GM21723 (cell line): Measurements from ENCODE around the gene ADRA2A.

ENCODE experiments used
- ATAC-seq: cut with Tn5 transposase; IDR thresholded peaks from one replicate; pipeline ENCODE4 v1.9.1; 2021; ENCODE audit warnings: mild to moderate bottlenecking, moderate library complexity; ENCODE audit not compliant: unreplicated experiment

ADRA2A gene

GRCh38 chr10:111083222-111084095 is 6.6 kb downstream of the ADRA2A start:
- ATAC-seq, result no peak

- ATAC-seq, result no peak
Observed at GRCh38 chr10:111084366-111085255, 7.8 kb downstream of the ADRA2A start.

GRCh38 chr10:111085690-111086353 is 9.0 kb downstream of the ADRA2A start:
- no peak for ATAC-seq

- ATAC-seq, result no peak
Observed at GRCh38 chr10:111086574-111086973, 9.7 kb downstream of the ADRA2A start.

- no peak for ATAC-seq
Observed at GRCh38 chr10:111087331-111087756, 10.5 kb downstream of the ADRA2A start.

GRCh38 chr10:111087968-111088505 is 11.2 kb downstream of the ADRA2A start:
- no peak for ATAC-seq

GRCh38 chr10:111089293-111089692 is 12.5 kb downstream of the ADRA2A start:
- no peak for ATAC-seq

- no peak for ATAC-seq
Observed at GRCh38 chr10:111091833-111092232, 15.0 kb downstream of the ADRA2A start.

GRCh38 chr10:111093741-111094380 is 17.0 kb downstream of the ADRA2A start:
- no peak for ATAC-seq

- ATAC-seq, result no peak
Observed at GRCh38 chr10:111098679-111099437, 22.0 kb downstream of the ADRA2A start.

- no peak for ATAC-seq
Observed at GRCh38 chr10:111100198-111100597, 23.4 kb downstream of the ADRA2A start.

- no peak for ATAC-seq
Observed at GRCh38 chr10:111101796-111102195, 25.0 kb downstream of the ADRA2A start.

- no peak for ATAC-seq
Observed at GRCh38 chr10:111102359-111102837, 25.6 kb downstream of the ADRA2A start.

- no peak for ATAC-seq
Observed at GRCh38 chr10:111103196-111103840, 26.5 kb downstream of the ADRA2A start.

GRCh38 chr10:111104811-111105210 is 28.0 kb downstream of the ADRA2A start:
- ATAC-seq, result no peak

- ATAC-seq, result no peak
Observed at GRCh38 chr10:111106081-111106480, 29.3 kb downstream of the ADRA2A start.

- ATAC-seq, result no peak
Observed at GRCh38 chr10:111107023-111107422, 30.2 kb downstream of the ADRA2A start.

GRCh38 chr10:111107846-111108245 is 31.0 kb downstream of the ADRA2A start:
- no peak for ATAC-seq

- no peak for ATAC-seq
Observed at GRCh38 chr10:111108441-111108840, 31.6 kb downstream of the ADRA2A start.
